HG03457 (cell line): ENCODE data around the gene CHST12.

Source experiments
- ATAC-seq: cut with Tn5 transposase; IDR thresholded peaks from one replicate; pipeline ENCODE4 v1.9.1; 2021; ENCODE audit warnings: moderate number of reproducible peaks; ENCODE audit not compliant: unreplicated experiment

CHST12 gene

DNA sequence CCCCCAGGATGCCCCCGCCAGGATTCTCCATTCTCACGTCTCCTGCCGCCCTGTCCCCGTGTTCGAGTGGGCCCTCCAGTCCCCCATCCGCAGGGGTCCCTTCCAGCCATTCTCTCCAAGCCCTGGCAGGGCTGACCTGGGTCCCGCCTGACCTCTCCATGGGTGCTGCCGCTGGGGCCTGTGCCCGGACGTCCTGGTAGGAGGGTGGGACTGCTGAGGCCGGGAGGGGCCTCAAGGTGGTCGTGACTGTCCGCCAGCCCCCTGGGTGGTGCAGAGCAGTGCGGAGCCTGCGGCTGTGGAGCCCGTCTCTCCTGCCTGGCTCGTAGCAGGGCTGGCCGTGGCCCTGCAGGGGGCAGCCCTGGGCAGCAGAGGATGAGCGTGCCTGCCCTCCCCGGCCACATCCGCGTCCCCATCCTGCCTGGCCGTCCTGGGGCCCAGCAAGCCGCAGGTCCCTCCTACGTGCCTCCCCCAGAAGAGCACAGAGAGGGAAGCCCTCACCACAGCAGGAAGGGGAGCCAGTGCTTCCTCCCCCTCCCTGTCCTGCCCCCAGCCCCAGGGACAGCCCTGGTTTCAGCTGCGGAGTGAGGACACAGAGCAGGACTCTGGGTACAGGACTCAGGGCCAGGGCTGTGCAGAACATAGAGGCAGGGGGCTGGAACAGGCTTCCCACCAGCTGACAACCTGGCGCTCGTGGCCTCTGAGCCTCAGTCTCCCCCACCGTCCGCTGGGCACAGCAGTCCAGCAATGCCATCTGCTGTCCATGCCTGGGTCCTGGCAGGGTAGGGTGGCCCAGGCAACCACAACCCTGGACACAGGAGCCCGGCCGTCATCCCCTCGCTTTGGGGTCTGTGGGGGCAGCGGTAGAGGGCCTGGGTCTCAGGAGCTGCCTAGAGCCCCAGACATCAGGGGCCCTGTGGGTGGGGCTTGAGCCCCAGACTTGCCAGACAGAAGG, 74.3 kb downstream of the CHST12 start:
- no peak for ATAC-seq

DNA sequence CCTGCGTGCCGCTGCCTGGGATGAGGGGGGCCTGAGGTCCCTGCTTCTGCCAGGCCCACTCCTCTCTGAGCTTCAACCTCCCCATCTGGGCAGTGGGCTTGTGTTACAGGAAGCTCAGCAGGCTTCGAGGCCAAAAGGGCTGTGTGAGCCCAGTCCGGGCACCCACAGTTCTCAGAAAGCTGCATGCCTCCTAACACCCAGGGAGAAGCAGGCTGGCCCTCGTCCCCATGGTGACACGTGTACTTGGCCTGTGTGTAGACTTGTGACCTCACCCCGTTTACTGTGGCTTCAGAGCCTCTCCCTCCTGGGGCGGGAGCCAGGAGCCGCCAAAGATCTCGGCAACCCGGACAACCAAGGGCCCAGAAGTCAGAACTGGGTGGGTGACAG, 75.0 kb downstream of the CHST12 start:
- no peak for ATAC-seq

GRCh38 chr7:2478800-2479199, 75.4 kb downstream of the CHST12 start:
- no peak for ATAC-seq

GRCh38 chr7:2479276-2480069, 76.1 kb downstream of the CHST12 start:
- ATAC-seq: no peak

GRCh38 chr7:2480070-2480408, 76.6 kb downstream of the CHST12 start:
- no peak for ATAC-seq

DNA sequence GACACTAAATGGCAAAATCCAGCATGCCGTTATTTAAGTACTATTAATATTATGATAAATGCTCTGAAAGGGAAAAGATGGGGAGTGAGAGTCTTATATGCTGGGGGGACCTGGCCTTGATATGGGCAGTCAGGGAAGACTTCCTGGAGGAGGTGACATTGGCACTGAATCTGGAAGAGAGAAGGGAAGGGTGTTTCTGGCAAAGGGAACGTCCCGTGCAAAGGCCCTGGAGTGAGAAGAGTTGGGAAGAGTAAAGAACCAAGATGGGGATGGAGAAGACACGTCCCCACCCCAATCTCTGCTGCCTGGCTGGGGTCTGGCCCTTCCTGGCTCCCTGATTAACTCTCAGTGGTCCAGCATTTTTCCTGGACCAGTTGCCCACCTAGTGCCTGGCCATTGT, 77.8 kb downstream of the CHST12 start:
- ATAC-seq: no peak

DNA sequence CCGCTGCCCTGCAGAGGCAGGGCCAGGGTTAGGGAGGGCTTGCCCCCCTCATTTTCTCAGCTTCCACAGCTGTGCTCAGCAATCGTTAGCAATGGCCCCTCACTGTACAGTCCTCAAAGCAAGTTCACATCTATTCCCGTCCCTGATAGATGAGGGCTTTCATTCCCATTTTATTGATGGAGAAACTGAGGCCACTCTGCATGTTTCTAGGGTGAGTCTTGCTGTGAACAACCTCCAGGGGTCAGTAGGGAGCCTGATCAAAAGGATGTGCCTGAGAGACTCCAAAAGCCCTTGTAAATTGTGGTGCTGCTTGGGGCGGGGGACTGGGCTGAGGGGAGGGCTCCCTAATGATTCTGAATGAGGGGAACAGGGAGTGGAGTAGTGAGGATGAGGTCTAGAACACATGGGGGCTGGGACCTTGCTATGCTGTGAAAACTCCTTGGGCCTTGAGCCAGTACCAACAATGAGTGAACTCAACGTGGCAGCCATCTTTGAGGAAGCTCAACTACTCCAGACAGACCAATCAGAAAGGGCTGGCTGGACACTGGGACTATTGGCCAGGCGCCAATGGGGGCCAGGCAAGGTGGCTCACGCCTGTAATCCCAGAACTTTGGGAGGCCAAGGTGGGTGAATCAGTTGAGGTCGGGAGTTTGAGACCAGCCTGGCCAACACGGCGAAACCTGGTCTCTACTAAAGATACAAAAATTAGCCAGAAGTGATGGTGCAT, 79.5 kb downstream of the CHST12 start:
- ATAC-seq: no peak

DNA sequence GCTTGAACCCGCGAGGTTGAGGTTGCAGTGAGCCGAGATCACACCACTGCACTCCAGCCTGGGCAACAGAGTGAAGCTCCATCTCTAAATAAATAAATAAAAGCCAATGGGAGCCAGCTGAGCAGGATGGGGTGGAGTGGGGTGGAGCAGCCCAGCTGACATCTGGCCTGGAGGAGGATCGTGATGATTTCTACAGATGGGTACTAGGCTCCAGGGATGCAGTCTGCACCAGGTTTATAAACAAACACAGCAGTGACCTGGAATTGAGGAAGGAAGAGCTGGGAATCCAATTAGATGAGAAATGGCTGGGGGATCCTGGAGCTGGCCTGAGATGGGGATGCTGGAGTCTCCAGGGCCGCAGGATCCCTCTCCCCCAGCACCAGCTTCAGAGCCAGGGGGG, 80.1 kb downstream of the CHST12 start:
- no peak for ATAC-seq

DNA sequence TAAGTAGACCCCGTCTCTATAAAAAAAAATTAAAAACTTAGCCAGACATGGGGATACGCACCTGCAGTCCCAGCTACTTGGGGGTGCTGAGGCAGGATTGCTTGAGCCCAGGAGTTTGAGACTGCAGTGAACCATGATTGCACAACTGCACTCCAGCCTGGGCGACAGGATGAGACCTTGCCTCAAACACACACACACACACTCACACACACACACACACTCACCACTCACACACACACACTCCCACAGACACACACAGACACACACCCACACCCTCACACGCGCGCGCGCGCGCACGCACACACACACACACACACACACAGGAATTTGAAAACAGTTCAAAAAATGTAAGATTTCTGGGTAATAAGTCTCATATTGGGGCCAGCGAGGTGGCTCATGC, 81.5 kb downstream of the CHST12 start:
- ATAC-seq: no peak

DNA sequence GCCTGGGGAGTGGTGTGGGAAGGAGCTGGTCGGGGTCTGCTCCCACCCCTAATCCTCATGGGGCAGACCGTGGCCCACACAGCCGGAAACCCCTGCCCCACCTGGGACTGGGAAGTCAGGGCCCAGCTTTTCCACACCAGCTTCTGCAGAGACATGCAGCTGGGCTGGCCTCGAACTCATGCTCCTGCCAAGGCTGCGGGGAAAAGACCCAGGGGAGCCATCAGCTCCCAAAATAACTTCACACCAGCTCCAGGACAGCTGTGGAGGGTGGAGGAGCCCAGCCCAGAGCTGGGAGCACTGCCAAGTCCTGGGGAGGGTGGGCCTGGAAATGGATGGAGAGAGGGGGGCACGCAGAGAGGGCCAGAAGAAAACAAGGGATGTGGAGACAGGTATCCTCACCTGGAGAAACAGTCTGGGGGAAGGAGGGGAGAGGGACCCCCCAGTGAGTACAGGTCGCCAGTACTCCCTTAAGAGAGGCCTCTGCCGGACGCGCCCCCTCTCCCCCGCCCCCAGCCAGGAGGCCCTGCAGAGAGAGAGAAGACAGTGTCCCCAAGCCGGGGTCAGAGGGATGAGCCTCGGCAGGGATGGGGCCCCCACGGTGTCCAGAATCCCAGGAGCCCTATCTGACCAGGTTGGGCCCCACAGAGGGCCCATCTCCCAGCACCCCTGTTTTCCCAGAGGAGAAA, 84.3 kb downstream of the CHST12 start:
- no peak for ATAC-seq

DNA sequence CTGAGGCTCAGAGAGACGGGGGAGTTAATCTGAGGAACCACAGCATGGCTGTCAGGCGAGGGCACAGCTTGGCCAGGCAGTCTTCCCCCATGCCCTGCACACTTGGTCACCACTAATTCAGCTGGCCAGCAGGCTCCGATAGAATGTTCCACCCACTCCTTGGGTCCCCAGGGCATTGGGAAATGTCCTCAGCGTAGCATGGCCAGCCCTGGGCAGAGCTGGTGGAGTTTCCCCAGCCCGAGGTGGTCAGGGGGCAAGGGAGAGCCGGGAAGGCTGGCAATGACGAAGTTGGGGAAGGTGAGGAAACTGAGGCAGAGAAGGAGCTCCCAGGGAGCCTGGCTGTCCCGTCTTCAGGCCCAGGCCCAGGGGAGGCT, 84.8 kb downstream of the CHST12 start:
- no peak for ATAC-seq

- no peak for ATAC-seq
These were observed 85.3 kb downstream of the CHST12 start for GRCh38 chr7:2488681-2489080.

DNA sequence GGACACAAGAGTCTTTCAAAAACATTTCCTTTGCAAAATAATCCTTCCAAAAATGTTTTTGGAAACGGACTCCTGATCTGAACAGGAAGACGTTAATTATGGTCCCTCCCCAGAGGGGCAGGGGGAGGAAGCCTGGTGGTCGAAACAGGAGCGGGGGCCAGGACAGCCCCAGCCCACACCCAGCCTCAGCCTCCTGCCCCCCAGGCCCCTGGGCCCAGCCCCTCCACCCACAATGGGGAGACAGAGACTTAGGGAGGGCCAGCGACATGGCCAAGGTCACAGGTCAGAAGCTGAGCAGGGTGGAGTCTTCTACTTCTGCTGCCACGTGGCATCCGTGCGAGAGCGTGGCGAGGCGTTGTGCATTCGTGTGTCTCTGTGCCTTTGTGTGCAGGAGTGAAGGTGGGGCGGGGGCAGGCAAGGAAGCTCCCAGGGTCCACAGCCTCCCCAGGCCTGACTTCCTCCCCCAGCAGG, 86.8 kb downstream of the CHST12 start:
- no peak for ATAC-seq

DNA sequence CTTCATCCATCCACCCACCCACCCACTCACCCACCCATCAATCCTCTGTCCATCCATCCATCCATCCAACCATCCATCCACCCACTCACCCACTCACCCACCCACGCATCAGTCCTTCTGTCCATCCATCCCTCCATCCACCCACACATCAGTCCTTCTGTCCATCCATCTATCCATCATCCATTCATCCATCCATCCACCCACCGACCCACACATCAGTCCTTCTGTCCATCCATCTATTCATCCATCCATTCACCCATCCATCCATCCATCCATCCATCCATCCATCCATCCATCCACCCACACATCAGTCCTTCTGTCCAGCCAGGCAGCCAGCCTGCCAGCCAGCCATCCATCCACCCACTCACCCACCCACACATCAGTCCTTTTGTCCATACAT, 88.6 kb downstream of the CHST12 start:
- no peak for ATAC-seq

GRCh38 chr7:2493205-2494164, 90.1 kb downstream of the CHST12 start:
- ATAC-seq: no peak

GRCh38 chr7:2494191-2495130, 91.0 kb downstream of the CHST12 start:
- ATAC-seq: no peak

DNA sequence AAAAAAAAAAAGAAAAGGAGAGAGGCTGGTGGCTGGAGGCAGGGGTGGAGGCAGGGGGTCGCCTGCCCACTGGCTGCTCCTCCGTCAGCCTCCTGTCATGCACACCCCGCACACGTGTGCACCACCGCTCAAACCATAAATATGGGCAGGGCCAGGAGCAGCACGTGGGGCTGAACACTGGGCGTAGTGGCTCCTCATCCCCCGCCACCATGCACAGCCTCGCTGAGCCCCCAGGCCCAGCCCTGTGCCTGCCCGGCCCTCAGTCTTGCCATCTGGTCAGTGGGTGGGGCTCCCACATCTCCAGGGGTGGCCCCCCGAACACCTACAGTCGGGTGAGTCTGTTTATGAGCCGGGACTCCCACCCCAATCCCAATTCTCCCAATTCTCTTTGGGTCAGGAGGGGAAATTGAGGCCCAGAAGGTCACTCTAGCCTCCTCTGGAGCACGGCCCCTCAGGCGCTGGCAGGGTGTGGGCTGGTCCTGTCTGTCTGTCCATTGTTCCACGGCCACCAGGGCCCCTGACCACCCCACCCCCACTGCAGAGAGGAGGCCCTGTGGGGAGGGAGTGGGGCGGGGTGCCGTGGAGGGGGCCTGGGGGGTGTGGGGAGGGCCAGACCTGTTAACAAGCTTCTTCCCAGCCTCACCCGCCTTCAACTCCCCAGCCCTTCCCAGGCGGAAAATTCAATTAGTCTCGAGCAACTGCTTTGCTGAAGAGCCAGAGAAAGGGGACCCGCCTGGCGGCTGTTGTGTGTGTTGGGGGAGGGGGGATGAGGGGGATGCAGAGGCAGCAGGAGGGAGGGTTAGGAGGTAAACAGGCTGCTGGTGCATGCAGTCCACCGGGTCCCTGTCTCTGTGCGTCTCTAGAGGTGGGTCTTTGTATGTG, 92.2 kb downstream of the CHST12 start:
- no peak for ATAC-seq

DNA sequence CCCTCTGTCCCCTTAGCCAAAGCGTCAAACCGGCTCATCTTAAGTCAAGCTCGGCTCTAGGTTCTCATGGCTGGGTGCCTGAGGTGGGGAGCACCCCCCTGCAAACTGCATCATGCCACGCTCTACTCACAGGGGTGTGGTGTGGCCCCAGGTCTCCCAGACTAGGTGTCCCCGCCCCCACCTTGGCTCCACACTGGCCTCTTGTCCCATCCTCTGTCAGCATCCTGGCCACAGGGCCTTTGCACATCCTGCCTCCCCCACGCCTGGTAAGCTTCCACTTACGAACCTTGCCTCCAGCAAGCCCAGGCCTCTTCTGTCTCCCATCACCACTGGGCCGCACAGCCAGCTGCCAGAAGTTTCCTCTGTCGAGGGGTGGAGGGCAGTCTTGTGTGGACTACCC, 93.0 kb downstream of the CHST12 start:
- ATAC-seq: no peak
